HepG2 (cell line): ENCODE results near the gene PIWIL4. TPM values are rescaled to one million over a fixed set of nuclear protein-coding genes. Genes with fewer than 3 reads are reported as not detected.
A peak's percentile ranks its signal among the peaks of the same experiment; 100 is the strongest.

Experiments
- ATAC-seq: fragments of 200-7000 bp; cut with Tn5 transposase; 3 replicates; pipeline ENCODE4 v1.9.1; 2020; ENCODE audit warnings: mild to moderate bottlenecking, moderate library complexity
- BruUV-seq: library from RNA; stranded (reverse); fragments of 400-500 nt; replicated peaks from 2 replicates; lab custom pipeline; 2021; lab: Mats Ljungman, UMichigan
- CTCF ChIA-PET: fragments of 300-600 bp; formaldehyde crosslinking; extraction: SDS; loops from one replicate; lab custom pipeline; 2021; ENCODE audit warnings: low total read pairs, inconsistent platforms, low intra/inter-chr PET ratio; lab: Yijun Ruan, JAX
- POLR2A ChIA-PET: fragments of 350-600 bp; sonication (Branson Sonifier 250); formaldehyde crosslinking; loops from one replicate; lab custom pipeline; 2020; ENCODE audit warnings: antibody characterized with exemption, inconsistent platforms; lab: Yijun Ruan, JAX
- DNase-seq: peaks from one replicate; pipeline ENCODE4 v3.0.0-alpha.2; 2015; ENCODE audit warnings: low spot score
- FAIRE-seq: peaks from 3 replicates; lab custom pipeline; 2011; peaks lifted over from hg19 to GRCh38; lab: Jason Lieb, UNC
- H2AFZ ChIP-seq: one replicate; pipeline ENCODE4 v1.6.1; 2011; ENCODE audit warnings: low read length, inconsistent platforms
- H3K27ac ChIP-seq: fragments of 300-600 bp; 3 replicates; pipeline ENCODE4 v1.8.0; 2011; ENCODE audit warnings: mixed run types, mild to moderate bottlenecking, mixed read lengths, low read length, inconsistent platforms; ENCODE audit not compliant: insufficient read depth; ENCODE audit errors: extremely low read length
- H3K27me3 ChIP-seq, 2 experiments: fragments of 200-600 bp in 1 of 2; 2 replicates in 1 of 2; 3 replicates in 1 of 2; pipeline versions ENCODE4 v1.6.0 to v1.8.0; 2011; ENCODE audit warnings: low read length in 2 of 2, mild to moderate bottlenecking in 2 of 2, moderate library complexity in 2 of 2, inconsistent platforms in 1 of 2; ENCODE audit not compliant: insufficient read depth in 2 of 2, control insufficient read depth in 1 of 2
- H3K36me3 ChIP-seq, 2 experiments: fragments of 200-600 bp in 1 of 2; replicated peaks in 1 of 2; 2 replicates in 1 of 2; 3 replicates in 1 of 2; pipeline versions ENCODE4 v1.5.1 to v1.8.0; 2011; ENCODE audit warnings: low read length in 2 of 2, inconsistent platforms in 1 of 2; ENCODE audit not compliant: insufficient read depth in 2 of 2, control insufficient read depth in 1 of 2
- H3K4me1 ChIP-seq: 2 replicates; pipeline ENCODE4 v1.5.1; 2012; ENCODE audit warnings: low read length, inconsistent platforms; ENCODE audit not compliant: insufficient read depth
- H3K4me2 ChIP-seq: 2 replicates; pipeline ENCODE4 v1.6.0; 2011; ENCODE audit warnings: low read depth, low read length, inconsistent platforms
- H3K4me3 ChIP-seq, 3 experiments: fragments of 200-600 bp in 1 of 3; sonication (generic), shearing (Covaris generic) in 1 of 3; replicated peaks in 1 of 3; 2 replicates each; pipeline ENCODE4 v1.5.1; 2011 to 2016; ENCODE audit warnings: low read length in 3 of 3, inconsistent platforms in 2 of 3, low read depth in 2 of 3, mild to moderate bottlenecking in 2 of 3, control low read depth in 1 of 3, mixed read lengths in 1 of 3; ENCODE audit not compliant: insufficient read depth in 1 of 3
- H3K79me2 ChIP-seq: one replicate; pipeline ENCODE4 v1.6.1; 2011; ENCODE audit warnings: low read length, inconsistent platforms; ENCODE audit not compliant: insufficient read depth
- H3K9ac ChIP-seq: 2 replicates; pipeline ENCODE4 v1.6.0; 2011; ENCODE audit warnings: mild to moderate bottlenecking, low read depth, low read length, inconsistent platforms; ENCODE audit not compliant: insufficient read depth
- H3K9me3 ChIP-seq: 2 replicates; pipeline ENCODE4 v1.5.1; 2012; ENCODE audit warnings: mild to moderate bottlenecking, low read length
- H4K20me1 ChIP-seq: 2 replicates; pipeline ENCODE4 v1.6.0; 2011; ENCODE audit warnings: inconsistent platforms, mild to moderate bottlenecking, low read length, moderate library complexity; ENCODE audit not compliant: insufficient read depth
- ATF7-NPFF ChIP-seq: sonication (generic); formaldehyde crosslinking; IDR thresholded peaks from 2 replicates; pipeline ENCODE4 v1.8.1; 2023; ENCODE audit warnings: mild to moderate bottlenecking, low read depth, missing genetic modification reagents, moderate library complexity
- BRCA1 ChIP-seq: sonication (generic); formaldehyde crosslinking; IDR thresholded peaks from 2 replicates; pipeline ENCODE4 v1.4.0; 2020; ENCODE audit warnings: missing genetic modification reagents
- CEBPB ChIP-seq: IDR thresholded peaks from 2 replicates; pipeline ENCODE4 v1.6.1; 2011; ENCODE audit warnings: low read depth, low read length, improper control_type of control experiment, borderline replicate concordance
- EP300 ChIP-seq, 3 experiments: sonication (generic) in 1 of 3; formaldehyde crosslinking in 1 of 3; IDR thresholded peaks; 2 replicates each; pipeline versions ENCODE4 v1.5.1 to v1.6.1; 2011 to 2020; ENCODE audit warnings: low read depth in 2 of 3, low read length in 2 of 3, borderline replicate concordance in 1 of 3, improper control_type of control experiment in 1 of 3, mild to moderate bottlenecking in 1 of 3, missing genetic modification reagents in 1 of 3, moderate library complexity in 1 of 3
- KDM2A ChIP-seq: sonication (generic); formaldehyde crosslinking; IDR thresholded peaks from 2 replicates; pipeline ENCODE4 v1.4.0; 2020; ENCODE audit warnings: low read depth, missing genetic modification reagents, borderline replicate concordance
- KDM6A ChIP-seq: IDR thresholded peaks from 2 replicates; pipeline ENCODE4 v1.6.1; 2016; ENCODE audit warnings: low read depth
- MAFG ChIP-seq: sonication (generic); formaldehyde crosslinking; IDR thresholded peaks from 2 replicates; pipeline ENCODE4 v1.5.1; 2020; ENCODE audit warnings: mild to moderate bottlenecking, missing genetic modification reagents
- RFX1 ChIP-seq: fragments of 450-650 bp; IDR thresholded peaks from 2 replicates; pipeline ENCODE4 v1.6.1; 2017
- SMAD1 ChIP-seq: sonication (generic); formaldehyde crosslinking; IDR thresholded peaks from 2 replicates; pipeline ENCODE4 v1.4.0; 2020; ENCODE audit warnings: missing genetic modification reagents, low read depth, mild to moderate bottlenecking, borderline replicate concordance
- SMC3 ChIP-seq: IDR thresholded peaks from 2 replicates; pipeline ENCODE4 v1.6.1; 2011; ENCODE audit warnings: low read length, improper control_type of control experiment
- TFE3 ChIP-seq: IDR thresholded peaks from 2 replicates; pipeline ENCODE4 v1.6.1; 2016
- ZBTB2 ChIP-seq: sonication (generic); formaldehyde crosslinking; IDR thresholded peaks from 2 replicates; pipeline ENCODE4 v1.8.0; 2022; ENCODE audit warnings: low read depth, missing genetic modification reagents
- ZNF12 ChIP-seq: sonication (generic); formaldehyde crosslinking; IDR thresholded peaks from 2 replicates; pipeline ENCODE4 v1.5.0; 2020; ENCODE audit warnings: missing genetic modification reagents
- ZNF562 ChIP-seq: sonication (generic); formaldehyde crosslinking; IDR thresholded peaks from 2 replicates; pipeline ENCODE4 v1.8.0; 2022; ENCODE audit warnings: missing genetic modification reagents, borderline replicate concordance
- ZNF629 ChIP-seq: sonication (generic); formaldehyde crosslinking; conservative IDR thresholded peaks from 2 replicates; pipeline ENCODE4 v1.5.0; 2020; ENCODE audit warnings: missing genetic modification reagents
- ZNF670 ChIP-seq: sonication (generic); formaldehyde crosslinking; IDR thresholded peaks from 2 replicates; pipeline ENCODE4 v1.8.0; 2022; ENCODE audit warnings: mild to moderate bottlenecking, missing genetic modification reagents, borderline replicate concordance
- WGBS: methylation state at CpG from one replicate; pipeline ENCODE4 v1.1.6; 2017; ENCODE audit warnings: low lambda C conversion rate; 5-methylcytosine and 5-hydroxymethylcytosine counted together
- in situ Hi-C: cut with HindIII; loops from 2 replicates; pipeline ENCODE4 v1.10.0; 2017; ENCODE audit warnings: low pct_unique_long_range_greater_than_20kb; ENCODE audit not compliant: extremely low pct_ligation_motif_present
- intact Hi-C: fragments of 100-400 bp; cut with micrococcal nuclease; formaldehyde crosslinking; loops from one replicate; pipeline ENCODE4 v1.10.0; 2022; ENCODE audit not compliant: unreplicated experiment
- polyA plus RNA-seq, 8 experiments: library from polyadenylated mRNA; depleted of rRNA in 3 of 8; stranded (reverse) in 7 of 8; unstranded in 1 of 8; fragments of >200 nt; fragmentation: Illumina TruSeq in 4 of 8; extraction: Trizol in 4 of 8; gene quantifications; 2 replicates each; pipeline versions ENCODE4 v1.2.1 to v1.2.3, GENCODE V29; 2011 to 2016; ENCODE audit warnings: low read depth in 4 of 8, missing spikeins in 1 of 8, mixed read lengths in 1 of 8; ENCODE audit not compliant: insufficient read depth in 1 of 8
- total RNA-seq, 5 experiments: library from RNA; depleted of rRNA; stranded (reverse); fragments of >200 nt; fragmentation: Illumina TruSeq; extraction: Trizol; gene quantifications; 2 replicates each; pipeline ENCODE4 v1.2.3, GENCODE V29; 2016; ENCODE audit warnings: low read depth in 1 of 5

PIWIL4 gene
- total and polyA plus RNA-seq, 2 of the 13 experiments (the other 11 are each of a cell fraction or from before 2014, with no cell fraction given), result 0.08 TPM; not detected in 1

DNA sequence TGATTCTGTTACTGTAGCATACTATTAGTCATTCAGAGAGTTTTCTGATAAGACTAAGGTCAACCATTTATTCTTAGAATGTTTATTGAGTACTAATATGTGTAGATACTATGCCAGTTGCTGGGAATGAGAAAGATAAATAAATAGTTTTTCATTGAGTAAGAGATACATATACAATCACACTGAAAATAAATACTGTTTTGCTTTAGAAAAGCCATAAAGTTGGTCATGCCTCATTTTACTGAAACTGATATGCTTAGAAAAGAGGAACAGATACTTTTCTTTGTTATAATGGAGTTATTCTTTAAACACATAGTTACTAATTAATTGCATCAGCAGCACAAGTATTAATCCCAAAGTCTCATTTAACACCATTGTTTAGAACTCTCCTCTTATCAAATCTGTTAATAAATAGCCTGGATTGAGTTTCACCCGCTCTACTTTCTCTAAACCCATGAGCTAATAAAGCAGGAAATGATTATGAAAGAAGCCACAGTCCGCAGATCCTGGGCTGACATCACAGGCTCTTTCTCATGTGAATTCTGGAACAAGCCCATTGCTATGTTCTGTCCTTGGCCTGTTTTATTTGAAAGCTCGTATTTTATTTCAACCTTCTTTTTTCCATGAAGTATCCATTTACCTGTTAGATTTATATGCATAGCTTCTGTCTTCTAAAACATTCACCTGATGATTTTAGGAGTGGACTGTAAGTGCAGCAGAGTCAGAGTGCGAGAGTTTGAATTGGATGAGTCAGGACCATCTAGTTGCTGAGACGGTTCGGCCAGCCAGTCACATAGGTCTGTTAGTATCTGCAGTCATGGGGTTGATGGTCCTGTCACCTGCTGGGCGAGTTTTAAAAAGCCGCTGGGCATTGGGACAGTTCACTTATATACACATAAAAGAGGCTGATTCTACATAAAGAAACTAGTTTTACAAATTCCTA, 35.5 kb downstream of the PIWIL4 start (continued):
- TF ChIP-seq EP300 (IDR thresholded peaks at IDR 0.05; ENCODE audit: low read depth in 2 of 2, low read length in 2 of 2), result no peak
- no peak for TF ChIP-seq EP300 (CRISPR knock-in tag; IDR thresholded peaks at IDR 0.05; ENCODE audit: borderline replicate concordance)
- no peak for TF ChIP-seq ZNF562 (CRISPR knock-in tag)
- 0 out of 2 replicates have a peak, but pooled peaks have one; percentile 24 for TF ChIP-seq KDM2A
- TF ChIP-seq BRCA1 (CRISPR knock-in tag), result no peak
- no peak for TF ChIP-seq ATF7-NPFF (CRISPR knock-in tag)
- no peak for TF ChIP-seq MAFG (CRISPR knock-in tag)
- no peak for TF ChIP-seq RFX1
- peak; percentile 68 for TF ChIP-seq SMC3
- peak; percentile 63; the same call in 1 of the 2 replicates for TF ChIP-seq ZNF12 (CRISPR knock-in tag)

GRCh38 chr11:94603587-94603986, 36.4 kb downstream of the PIWIL4 start:
- H3K9me3 ChIP-seq, result no peaks in the 10 kb centered on the region
- WGBS, result 42% methylated on average over 1 of the region's 1 CpG
- H3K27me3 ChIP-seq, result no peaks in the 10 kb centered on the region; a peak in 1 of 5 replicates
- in situ Hi-C loops, result loop anchor here (25.0 kb wide), 1 partner anchor 534 kb away; no protein-coding TSS in a partner anchor
- ChIA-PET CTCF (interaction anchor here (1.2 to 2.1 kb wide), 3 partner anchors 82 to 708 kb away, joined by 3 to 11 read pairs (median 8); no protein-coding TSS in a partner anchor), POLR2A (no interaction called here)
- H4K20me1 ChIP-seq, result no peaks in the 10 kb centered on the region
- TF ChIP-seq ZNF629 (CRISPR knock-in tag), result no peak
- peak; percentile 50 for TF ChIP-seq CEBPB
- no peak for TF ChIP-seq ZNF670 (CRISPR knock-in tag)
- TF ChIP-seq ZBTB2 (CRISPR knock-in tag), result no peak
- no peak for TF ChIP-seq KDM6A (CRISPR knock-in tag)
- TF ChIP-seq TFE3 (CRISPR knock-in tag), result no peak
- TF ChIP-seq SMAD1, result no peak
- no peaks in the 10 kb centered on the region for H3K36me3 ChIP-seq
- no peak for DNase-seq
- no peak overlapping the region for H3K9ac ChIP-seq
- no peak overlapping the region for H3K4me3 ChIP-seq
- no peak overlapping the region for H2AFZ ChIP-seq
- peaks cover 8% of the 10 kb centered on the region for H3K4me1 ChIP-seq
- BruUV-seq, result no TSS peak
- no peak for FAIRE-seq
- no peaks in the 10 kb centered on the region for H3K79me2 ChIP-seq
- no peak overlapping the region for H3K27ac ChIP-seq
- no peak for ATAC-seq
- H3K4me2 ChIP-seq, result no peak overlapping the region
- intact Hi-C loops, result loop anchor here (1.0 to 10.0 kb wide), 3 partner anchors 84 to 679 kb away; no protein-coding TSS in a partner anchor
